ENCODE data around the gene CPZ. TPM values are rescaled to one million over a fixed set of nuclear protein-coding genes. Genes with fewer than 3 reads are reported as not detected.

Gene CPZ
- total RNA-seq, 3 donors from 2014 or later = 2.9 to 13.4 (median 7.5) TPM

GRCh38 chr4:8648816-8649630 lies 56.5 kb downstream of the CPZ start:
- Histone ChIP-seq H3K36me3 (no peaks in the 10 kb centered on the region), H3K4me3 (no peak overlapping the region), H3K27me3 (peaks cover 0 to 31% of the 10 kb centered on the region in 2 donors), H3K27ac (no peak overlapping the region), H3K4me1 (no peaks in the 10 kb centered on the region), H3K9me3 (no peaks in the 10 kb centered on the region)
- intact Hi-C loops (cut with DNase I; ENCODE audit: low total_unique reads) = no loop called here
- TF ChIP-seq CTCF (IDR thresholded peaks at IDR 0.05) (no peak), POLR2AphosphoS5 (IDR thresholded peaks at IDR 0.05) (no peak), POLR2A (IDR thresholded peaks at IDR 0.05) (no peak)
- peak in 1 of 2 donors; percentile 28 for DNase-seq (ENCODE audit: low spot score in 2 of 2)

GRCh38 chr4:8649631-8650361 lies 57.2 kb downstream of the CPZ start:
- no peak overlapping the region for H3K4me3 ChIP-seq
- intact Hi-C loops (cut with DNase I; ENCODE audit: low total_unique reads) = no loop called here
- DNase-seq (ENCODE audit: low spot score in 2 of 2) = peak in 1 of 2 donors; percentile 36
- no peaks in the 10 kb centered on the region for H3K9me3 ChIP-seq
- no peak overlapping the region for H3K27ac ChIP-seq
- H3K27me3 ChIP-seq = peaks cover 0 to 31% of the 10 kb centered on the region in 2 donors
- TF ChIP-seq POLR2A (IDR thresholded peaks at IDR 0.05) (no peak), POLR2AphosphoS5 (IDR thresholded peaks at IDR 0.05) (no peak), CTCF (IDR thresholded peaks at IDR 0.05) (no peak)
- no peaks in the 10 kb centered on the region for H3K36me3 ChIP-seq
- no peaks in the 10 kb centered on the region for H3K4me1 ChIP-seq

- peak in 1 of 2 donors; percentile 30 for DNase-seq (ENCODE audit: low spot score in 2 of 2)
- intact Hi-C loops (cut with DNase I; ENCODE audit: low total_unique reads) = no loop called here
- no peak overlapping the region for H3K4me3 ChIP-seq
- peaks cover 0 to 31% of the 10 kb centered on the region in 2 donors for H3K27me3 ChIP-seq
- H3K27ac ChIP-seq = no peak overlapping the region
- no peaks in the 10 kb centered on the region for H3K36me3 ChIP-seq
- TF ChIP-seq CTCF (IDR thresholded peaks at IDR 0.05) = no peak
- TF ChIP-seq POLR2A (IDR thresholded peaks at IDR 0.05) = no peak
- TF ChIP-seq POLR2AphosphoS5 (IDR thresholded peaks at IDR 0.05) = no peak
- H3K9me3 ChIP-seq = no peaks in the 10 kb centered on the region
- no peaks in the 10 kb centered on the region for H3K4me1 ChIP-seq
Measured at GRCh38 chr4:8651661-8652180, 59.2 kb downstream of the CPZ start.

GRCh38 chr4:8652181-8653078 lies 59.9 kb downstream of the CPZ start:
- intact Hi-C loops (cut with DNase I; ENCODE audit: low total_unique reads) = no loop called here
- TF ChIP-seq POLR2AphosphoS5 (IDR thresholded peaks at IDR 0.05) (no peak), POLR2A (IDR thresholded peaks at IDR 0.05) (no peak), CTCF (IDR thresholded peaks at IDR 0.05) (no peak)
- H3K36me3 ChIP-seq = no peaks in the 10 kb centered on the region
- peaks cover 0 to 31% of the 10 kb centered on the region in 2 donors for H3K27me3 ChIP-seq
- peak in 1 of 2 donors; percentile 40 for DNase-seq (ENCODE audit: low spot score in 2 of 2)
- H3K4me1 ChIP-seq = no peaks in the 10 kb centered on the region
- no peak overlapping the region for H3K27ac ChIP-seq
- H3K9me3 ChIP-seq = no peaks in the 10 kb centered on the region
- no peak overlapping the region for H3K4me3 ChIP-seq

Data from breast epithelium (tissue), 4 donors.